Fibroblast of mammary gland (primary cell): ENCODE data around the gene RAMP1.

Experiments
- DNase-seq: peaks from one replicate; pipeline ENCODE4 v3.0.0-alpha.2; 2010; ENCODE audit warnings: low read depth
- H3K4me3 ChIP-seq: 2 replicates; pipeline ENCODE4 v1.5.1; 2011; ENCODE audit warnings: low read depth, mild to moderate bottlenecking, low read length, moderate library complexity; ENCODE audit not compliant: control insufficient read depth
- CTCF ChIP-seq: conservative IDR thresholded peaks from 2 replicates; pipeline ENCODE4 v1.5.1; 2011; ENCODE audit warnings: low read depth, low read length, inconsistent platforms; ENCODE audit not compliant: control insufficient read depth, insufficient read depth

Gene RAMP1

GRCh38 chr2:237879991-237880560, 20.7 kb downstream of the RAMP1 start:
- no peak for DNase-seq
- no peak for TF ChIP-seq CTCF
- H3K4me3 ChIP-seq: no peak overlapping the region

GRCh38 chr2:237882510-237883481, 23.4 kb downstream of the RAMP1 start:
- H3K4me3 ChIP-seq: no peak overlapping the region
- TF ChIP-seq CTCF: no peak
- DNase-seq: no peak

GRCh38 chr2:237883951-237884446, 24.6 kb downstream of the RAMP1 start:
- no peak for DNase-seq
- H3K4me3 ChIP-seq: no peak overlapping the region
- TF ChIP-seq CTCF: no peak

- TF ChIP-seq CTCF: no peak
- H3K4me3 ChIP-seq: no peak overlapping the region
- no peak for DNase-seq
Observed at GRCh38 chr2:237884681-237885080, 25.3 kb downstream of the RAMP1 start.

GRCh38 chr2:237885111-237885930, 25.9 kb downstream of the RAMP1 start:
- H3K4me3 ChIP-seq: no peak overlapping the region
- no peak for DNase-seq
- no peak for TF ChIP-seq CTCF

- H3K4me3 ChIP-seq: no peak overlapping the region
- peak; percentile 62 for DNase-seq
- no peak for TF ChIP-seq CTCF
Observed at GRCh38 chr2:237885931-237886684, 26.7 kb downstream of the RAMP1 start.
